Measurements from ENCODE around the gene GOLGA8J.
"Not testable (repeated sequence)": the region's sequence is repeated elsewhere in the genome, so short reads cannot be mapped to it uniquely, and the experiment has no call there.

The GOLGA8J gene, protein sequence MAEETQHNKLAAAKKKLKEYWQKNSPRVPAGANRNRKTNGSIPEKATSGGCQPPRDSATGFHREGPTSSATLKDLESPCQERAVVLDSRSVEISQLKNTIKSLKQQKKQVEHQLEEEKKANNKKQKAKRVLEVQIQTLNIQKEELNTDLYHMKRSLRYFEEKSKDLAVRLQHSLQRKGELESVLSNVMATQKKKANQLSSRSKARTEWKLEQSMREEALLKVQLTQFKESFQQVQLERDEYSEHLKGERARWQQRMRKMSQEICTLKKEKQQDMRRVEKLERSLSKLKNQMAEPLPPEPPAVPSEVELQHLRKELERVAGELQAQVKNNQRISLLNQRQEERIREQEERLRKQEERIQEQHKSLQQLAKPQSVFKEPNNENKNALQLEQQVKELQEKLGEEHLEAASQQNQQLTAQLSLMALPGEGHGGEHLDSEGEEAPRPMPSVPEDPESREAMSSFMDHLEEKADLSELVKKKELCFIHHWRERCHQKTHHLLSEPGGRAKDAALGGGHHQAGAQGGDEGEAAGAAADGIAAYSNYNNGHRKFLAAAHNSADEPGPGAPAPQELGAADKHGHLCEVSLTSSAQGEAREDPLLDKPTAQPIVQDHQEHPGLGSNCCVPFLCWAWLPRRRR

DNA sequence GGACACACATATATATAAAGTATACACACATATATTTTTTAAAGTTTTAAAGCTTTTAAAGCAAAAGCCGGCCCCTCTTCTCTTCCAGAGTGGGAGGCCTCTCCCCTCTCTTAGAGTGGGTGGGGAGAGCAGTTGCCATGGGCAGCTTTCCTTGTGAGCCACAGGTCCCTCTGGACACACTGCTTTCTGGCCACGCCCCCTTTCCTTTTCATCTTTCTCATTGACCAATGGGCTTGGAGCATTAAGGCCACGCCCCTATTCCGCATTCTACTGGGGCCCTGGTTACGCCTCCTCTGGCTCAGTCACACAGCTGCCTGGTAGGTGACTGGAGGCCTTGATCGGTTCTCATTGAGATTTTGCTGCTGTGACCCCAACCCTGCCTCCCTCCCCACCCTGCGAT, at the start of gene GOLGA8J:
TSS of gene GOLGA8J (plus strand) at position 301 of the 400 bp plus-strand sequence. CDS start at position 399, 98 bp downstream.
- not testable (repeated sequence) for DNase-seq (ENCODE audit: low read depth)

GRCh38 chr15:30033211-30033610, 49.5 kb upstream of the GOLGA8J start:
- no peak for DNase-seq (ENCODE audit: low read depth)

DNA sequence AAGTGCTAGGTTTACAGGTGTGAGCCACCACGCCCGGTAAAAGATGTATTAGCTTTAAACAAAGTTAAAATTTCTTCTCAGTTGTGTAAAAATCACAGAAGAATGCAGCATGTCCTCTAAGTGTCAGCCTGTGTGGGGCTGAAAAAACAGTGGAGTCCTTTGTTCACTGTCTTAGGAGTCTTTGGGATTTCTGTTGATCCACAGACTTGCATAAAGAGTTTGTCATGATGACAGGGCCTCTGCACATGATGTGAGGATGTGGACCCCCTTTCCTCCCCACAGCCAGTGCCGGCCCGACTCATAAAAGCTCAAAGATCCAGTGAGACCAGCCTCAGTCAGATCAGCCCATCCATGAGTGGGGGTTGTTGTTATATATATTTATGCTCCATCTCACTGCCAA, 49.0 kb upstream of the GOLGA8J start:
- DNase-seq (ENCODE audit: low read depth): no peak

DNA sequence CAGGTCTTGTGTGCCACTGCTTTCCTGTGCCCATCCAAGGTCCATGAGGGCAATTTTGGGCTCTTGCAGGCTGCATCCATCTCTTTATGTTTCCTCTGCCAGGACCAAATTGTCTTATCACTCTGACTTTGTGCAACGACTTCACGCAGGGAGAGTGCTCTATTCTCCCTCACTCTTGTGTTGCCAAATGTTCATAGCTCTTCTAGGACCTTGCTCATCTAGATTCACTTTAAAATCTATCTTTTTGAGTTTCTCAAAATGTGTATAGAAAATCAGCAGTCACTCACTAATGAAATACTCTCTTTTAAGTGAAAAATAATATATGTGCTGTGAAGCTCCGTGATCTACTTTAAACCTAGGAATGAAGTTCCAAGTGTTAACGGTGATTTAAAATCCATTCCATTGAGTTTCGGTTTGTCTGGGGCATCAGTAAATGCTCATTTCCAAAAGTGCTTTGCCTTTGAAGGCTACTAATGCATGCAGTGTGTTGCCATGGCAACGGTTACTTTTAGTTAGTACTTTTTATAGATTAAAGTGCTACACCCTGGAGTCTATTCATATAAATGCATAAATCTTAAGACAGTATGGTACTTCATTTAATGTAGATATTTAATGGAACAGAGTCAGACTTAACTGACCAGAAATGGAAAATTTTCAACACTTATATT, 46.6 kb upstream of the GOLGA8J start:
- DNase-seq (ENCODE audit: low read depth): no peak

GRCh38 chr15:30038667-30039523, 43.9 kb upstream of the GOLGA8J start:
- no peak for DNase-seq (ENCODE audit: low read depth)

DNA sequence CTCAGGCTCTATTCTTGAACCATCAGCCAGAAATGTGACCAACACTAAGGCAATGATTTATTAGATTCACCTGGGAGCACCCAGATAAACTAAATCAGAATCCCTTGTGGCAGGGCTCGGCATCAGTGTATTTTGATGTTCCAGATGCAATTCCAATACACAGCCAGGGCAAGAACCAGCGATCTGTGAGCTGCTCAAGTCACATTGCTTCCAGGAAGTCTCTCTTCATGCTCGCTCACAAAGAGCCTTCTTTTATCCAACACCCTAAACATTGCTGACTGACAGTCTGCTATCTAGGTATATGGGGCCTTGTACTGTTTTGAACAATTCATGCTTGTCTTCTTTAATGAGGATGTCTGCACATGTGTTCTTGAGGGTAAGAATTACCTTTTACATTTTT, 40.9 kb upstream of the GOLGA8J start:
- no peak for DNase-seq (ENCODE audit: low read depth)

GRCh38 chr15:30042556-30042955, 40.2 kb upstream of the GOLGA8J start:
- no peak for DNase-seq (ENCODE audit: low read depth)

DNA sequence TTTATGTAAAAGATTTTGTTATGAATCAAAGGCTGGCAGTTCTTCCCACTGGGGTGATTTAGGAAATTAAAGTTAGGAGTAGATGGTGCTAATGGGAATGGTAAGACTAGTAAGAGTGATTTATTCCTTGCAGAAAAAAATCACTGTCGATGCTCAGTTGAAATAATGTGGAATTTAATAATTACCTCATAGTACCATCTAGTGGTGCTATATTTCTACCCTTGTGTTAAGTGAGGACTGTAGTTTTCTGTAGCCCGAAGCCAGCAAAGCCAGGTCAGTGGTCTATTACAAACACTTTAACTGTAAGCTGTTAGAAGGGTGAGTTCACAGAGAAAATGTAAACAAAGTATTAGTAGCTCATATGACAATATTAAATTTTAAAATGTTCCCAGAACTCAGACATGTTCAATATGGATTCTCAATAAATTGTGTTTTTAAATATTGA, 39.5 kb upstream of the GOLGA8J start:
- no peak for DNase-seq (ENCODE audit: low read depth)

DNA sequence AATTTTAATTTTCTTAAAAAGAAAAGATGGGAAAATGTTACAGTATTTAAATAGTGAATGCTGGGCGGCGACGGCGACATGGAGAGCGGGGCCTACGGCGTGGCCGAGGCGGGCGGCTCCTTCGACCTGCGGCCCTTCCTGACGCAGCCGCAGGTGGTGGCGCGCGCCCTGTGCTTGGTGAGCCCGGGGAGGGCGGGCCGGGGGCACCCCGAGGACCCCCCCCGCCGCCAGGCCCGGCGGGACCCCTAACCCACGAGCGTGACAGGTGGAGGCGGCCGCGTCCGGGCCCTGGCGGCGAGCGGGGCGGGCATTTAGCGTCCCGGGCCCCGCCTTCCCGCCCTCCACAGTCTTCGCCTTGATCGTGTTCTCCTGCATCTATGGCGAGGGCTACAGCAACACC, 38.4 kb upstream of the GOLGA8J start:
- DNase-seq (ENCODE audit: low read depth): no peak

DNA sequence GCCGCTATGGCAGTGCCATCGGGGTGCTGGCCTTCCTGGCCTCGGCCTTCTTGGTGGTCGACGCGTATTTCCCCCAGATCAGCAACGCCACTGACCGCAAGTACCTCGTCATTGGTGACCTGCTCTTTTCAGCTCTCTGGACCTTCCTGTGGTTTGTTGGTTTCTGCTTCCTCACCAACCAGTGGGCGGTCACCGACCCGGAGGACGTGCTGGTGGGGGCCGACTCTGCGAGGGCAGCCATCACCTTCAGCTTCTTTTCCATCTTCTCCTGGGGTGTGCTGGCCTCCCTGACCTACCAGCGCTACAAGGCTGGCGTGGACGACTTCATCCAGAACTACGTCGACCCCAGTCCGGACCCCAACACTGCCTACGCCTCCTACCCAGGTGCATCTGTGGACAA, 37.9 kb upstream of the GOLGA8J start:
- not testable (repeated sequence) for DNase-seq (ENCODE audit: low read depth)

DNA sequence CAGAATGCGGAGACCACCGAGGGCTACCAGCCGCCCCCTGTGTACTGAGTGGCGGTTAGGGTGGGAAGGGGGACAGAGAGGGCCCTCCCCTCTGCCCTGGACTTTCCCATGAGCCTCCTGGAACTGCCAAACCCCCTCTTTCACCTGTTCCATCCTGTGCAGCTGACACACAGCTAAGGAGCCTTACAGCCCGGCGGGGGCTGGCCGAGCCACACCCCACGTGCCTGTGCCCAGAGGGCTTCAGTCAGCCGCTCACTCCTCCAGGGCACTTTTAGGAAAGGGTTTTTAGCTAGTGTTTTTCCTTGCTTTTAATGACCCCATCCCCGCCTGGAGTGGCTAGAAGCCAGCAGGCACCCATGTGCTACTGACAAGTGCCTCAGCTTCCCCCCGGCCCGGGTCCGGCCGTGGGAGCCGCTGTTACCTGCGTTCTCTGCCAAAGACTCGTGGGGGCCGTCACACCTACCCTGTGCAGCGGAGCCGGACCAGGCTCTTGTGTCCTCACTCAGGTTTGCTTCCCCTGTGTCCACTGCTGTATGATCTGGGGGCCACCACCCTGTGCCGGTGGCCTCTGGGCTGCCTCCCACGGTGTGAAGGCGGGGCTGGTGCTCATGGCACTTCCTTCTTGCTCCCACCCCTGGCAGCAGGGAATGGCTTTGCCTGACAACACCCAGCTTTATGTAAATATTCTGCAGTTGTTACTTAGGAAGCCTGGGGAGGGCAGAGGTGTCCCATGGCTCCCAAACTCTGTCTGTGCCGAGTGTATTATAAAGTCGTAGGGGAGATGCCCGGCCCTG, 37.3 kb upstream of the GOLGA8J start:
- not testable (repeated sequence) for DNase-seq (ENCODE audit: low read depth)

GRCh38 chr15:30046430-30046829, 36.3 kb upstream of the GOLGA8J start:
- DNase-seq (ENCODE audit: low read depth): no peak

GRCh38 chr15:30055604-30056003, 27.2 kb upstream of the GOLGA8J start:
- DNase-seq (ENCODE audit: low read depth): no peak

- DNase-seq (ENCODE audit: low read depth): no peak
These were observed 26.6 kb upstream of the GOLGA8J start for GRCh38 chr15:30056166-30056565.

DNA sequence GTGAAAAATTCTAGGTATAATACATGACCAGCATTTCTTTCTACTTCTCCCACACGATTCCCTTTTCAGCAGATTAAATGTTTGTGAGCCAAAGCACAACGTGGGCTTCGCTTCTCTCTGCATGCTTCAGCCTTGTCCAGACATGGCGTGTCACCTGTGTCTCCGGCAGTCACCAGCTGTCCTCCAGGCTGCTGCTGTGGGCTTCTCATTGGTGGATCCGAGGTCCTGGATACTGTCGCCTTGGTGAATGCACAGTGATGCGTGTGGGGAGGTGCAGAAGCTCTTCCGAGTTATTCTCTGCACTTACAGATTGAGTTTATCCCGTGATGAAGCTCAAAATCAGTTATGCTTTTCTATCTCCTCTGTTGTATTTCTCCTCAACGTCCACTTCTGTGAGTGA, 23.0 kb upstream of the GOLGA8J start:
- DNase-seq (ENCODE audit: low read depth): no peak

- no peak for DNase-seq (ENCODE audit: low read depth)
These were observed 19.9 kb upstream of the GOLGA8J start for GRCh38 chr15:30062881-30063280.

GRCh38 chr15:30063835-30064546, 18.8 kb upstream of the GOLGA8J start:
- no peak for DNase-seq (ENCODE audit: low read depth)

DNA sequence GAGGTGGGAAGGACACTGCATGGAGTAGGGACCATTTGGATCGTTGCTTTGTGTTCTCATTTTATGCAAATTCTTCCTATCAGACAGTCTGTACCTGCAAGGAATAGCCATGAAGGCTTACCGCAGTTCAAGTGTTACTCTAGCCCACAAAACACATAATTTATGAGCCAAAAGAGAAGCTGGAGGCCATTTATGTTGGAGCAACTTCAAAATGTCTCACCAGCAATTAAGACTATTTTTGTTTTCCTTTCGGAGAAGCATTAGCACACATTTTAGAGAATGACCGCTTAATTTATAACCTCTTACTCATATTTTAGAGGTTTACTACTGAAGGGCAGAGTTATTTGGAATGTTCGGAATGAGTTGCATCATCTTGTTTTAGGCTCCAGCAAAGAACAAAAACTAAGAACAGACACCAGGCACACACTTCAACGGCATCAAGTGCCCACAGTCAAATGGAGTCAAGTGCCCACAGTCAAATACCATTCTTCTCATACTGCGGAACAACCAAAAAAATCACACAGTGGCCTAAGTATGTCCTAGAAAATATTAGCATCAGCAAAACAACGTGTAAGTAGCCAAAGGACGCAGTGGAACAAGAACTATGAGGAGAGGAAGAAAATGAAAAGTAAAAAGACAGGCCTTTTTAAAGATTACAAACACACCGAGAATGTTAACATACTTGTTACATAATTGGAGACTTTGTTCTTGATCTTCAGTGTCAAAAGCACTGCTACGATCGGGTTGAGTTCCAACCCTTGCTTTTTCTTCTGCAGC, 17.5 kb upstream of the GOLGA8J start:
- peak; percentile 76 for DNase-seq (ENCODE audit: low read depth)

DNA sequence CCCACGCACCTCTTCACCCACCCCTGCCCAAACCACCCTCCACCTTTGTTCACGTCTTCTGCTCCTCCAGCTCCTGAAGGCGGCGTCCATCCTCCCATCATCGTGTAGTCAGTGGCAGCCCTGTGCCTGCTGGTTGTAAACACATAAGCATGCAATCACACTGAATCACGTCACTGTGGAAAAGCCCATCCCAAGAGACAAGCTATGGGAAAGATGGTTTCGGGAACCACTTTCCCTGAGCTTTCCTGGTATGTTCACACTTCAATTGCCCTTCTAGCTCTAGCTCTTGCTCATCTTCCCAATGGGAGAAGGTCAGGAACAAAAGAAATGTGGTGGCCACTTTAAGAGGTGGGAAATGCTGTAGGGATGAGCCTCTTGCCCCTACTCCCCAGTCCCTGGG, 14.4 kb upstream of the GOLGA8J start:
- no peak for DNase-seq (ENCODE audit: low read depth)

- DNase-seq (ENCODE audit: low read depth): no peak
These were observed 10.1 kb upstream of the GOLGA8J start for GRCh38 chr15:30072630-30073029.

Measured in HS-5 (cell line).